GM23248 (cell line): Measurements from ENCODE around the gene BPGM. TPM values are rescaled to one million over a fixed set of nuclear protein-coding genes. Genes with fewer than 3 reads are reported as not detected.
A peak's percentile ranks its signal among the peaks of the same experiment; 100 is the strongest.

ENCODE experiments used
- DNase-seq: peaks from one replicate; pipeline ENCODE4 v3.0.0-alpha.2; 2015
- H2AFZ ChIP-seq: fragments of 200-600 bp; sonication (generic); 2 replicates; pipeline ENCODE4 v1.6.1; 2016; ENCODE audit warnings: antibody characterized with exemption
- H3F3A ChIP-seq: fragments of 200-600 bp; sonication (generic); 2 replicates; pipeline ENCODE4 v1.6.1; 2016; ENCODE audit warnings: mild to moderate bottlenecking, antibody characterized with exemption, mixed run types; ENCODE audit not compliant: insufficient read depth
- H3K27ac ChIP-seq: fragments of 200-600 bp; sonication (generic); 2 replicates; pipeline ENCODE4 v1.5.1; 2016; ENCODE audit warnings: mild to moderate bottlenecking
- H3K27me3 ChIP-seq: fragments of 200-600 bp; sonication (generic); replicated peaks from 2 replicates; pipeline ENCODE4 v1.6.1; 2016; ENCODE audit warnings: mild to moderate bottlenecking; ENCODE audit not compliant: insufficient read depth
- H3K36me3 ChIP-seq: fragments of 200-600 bp; sonication (generic); 2 replicates; pipeline ENCODE4 v1.6.1; 2016; ENCODE audit warnings: low read depth, mild to moderate bottlenecking
- H3K4me1 ChIP-seq: fragments of 200-600 bp; sonication (generic); 2 replicates; pipeline ENCODE4 v1.6.1; 2016; ENCODE audit warnings: mild to moderate bottlenecking; ENCODE audit not compliant: insufficient read depth
- H3K4me2 ChIP-seq: fragments of 200-600 bp; sonication (generic); one replicate; pipeline ENCODE4 v1.6.1; 2016; ENCODE audit warnings: mild to moderate bottlenecking; ENCODE audit not compliant: unreplicated experiment
- H3K4me3 ChIP-seq: fragments of 200-600 bp; sonication (generic); 2 replicates; pipeline ENCODE4 v1.5.1; 2016; ENCODE audit warnings: mild to moderate bottlenecking
- H3K79me2 ChIP-seq: fragments of 200-600 bp; sonication (generic); 2 replicates; pipeline ENCODE4 v1.6.1; 2016; ENCODE audit warnings: mild to moderate bottlenecking; ENCODE audit not compliant: insufficient read depth
- H3K9ac ChIP-seq: fragments of 200-600 bp; sonication (generic); 2 replicates; pipeline ENCODE4 v1.6.1; 2016; ENCODE audit warnings: mild to moderate bottlenecking
- H3K9me2 ChIP-seq: fragments of 200-600 bp; sonication (generic); 2 replicates; pipeline ENCODE4 v1.6.1; 2016; ENCODE audit warnings: mixed run types, mild to moderate bottlenecking, moderate library complexity; ENCODE audit not compliant: insufficient read depth
- H3K9me3 ChIP-seq: fragments of 200-600 bp; sonication (generic); one replicate; pipeline ENCODE4 v1.6.1; 2017; ENCODE audit warnings: low read depth
- H4K20me1 ChIP-seq: fragments of 200-600 bp; sonication (generic); 2 replicates; pipeline ENCODE4 v1.6.0; 2016; ENCODE audit not compliant: insufficient read depth
- EZH2 ChIP-seq: fragments of 200-600 bp; sonication (generic); IDR thresholded peaks from 2 replicates; pipeline ENCODE4 v1.6.1; 2018; ENCODE audit warnings: antibody characterized with exemption, mild to moderate bottlenecking; ENCODE audit not compliant: insufficient read depth, poor library complexity, severe bottlenecking
- EZH2phosphoT487 ChIP-seq: fragments of 200-600 bp; sonication (generic); IDR thresholded peaks from 2 replicates; pipeline ENCODE4 v1.6.1; 2018; ENCODE audit warnings: antibody characterized with exemption, moderate library complexity, mild to moderate bottlenecking, low read depth; ENCODE audit not compliant: insufficient read depth
- WGBS, 2 experiments: methylation state at CpG; one replicate each; pipeline ENCODE4 v1.1.6; 2015 to 2017; ENCODE audit warnings: low lambda C conversion rate in 2 of 2, low coverage in 1 of 2; ENCODE audit errors: missing lambda C conversion rate in 2 of 2; 5-methylcytosine and 5-hydroxymethylcytosine counted together
- in situ Hi-C: fragments of 300-500 bp; cut with MboI; formaldehyde crosslinking; loops from 2 replicates; pipeline ENCODE4 v1.15.0; 2020
- polyA plus RNA-seq: library from polyadenylated mRNA; unstranded; fragments of >200 nt; fragmentation: Nextera tagmentation; extraction: Ambion mirVana; gene quantifications from 2 replicates; pipeline ENCODE4 v1.2.1, GENCODE V29; 2016
- total RNA-seq: library from RNA; depleted of rRNA; stranded (reverse); fragments of >200 nt; shearing (Covaris generic); gene quantifications from 2 replicates; pipeline ENCODE4 v1.2.3, GENCODE V29; 2014

BPGM gene
- total and polyA plus RNA-seq, 2 experiments from 2014 or later = 37.4 to 41.3 TPM

GRCh38 chr7:134605978-134606923, 40.4 kb upstream of the BPGM start:
- Histone ChIP-seq H3K27me3 (no peaks in the 10 kb centered on the region), H3K79me2 (no peaks in the 10 kb centered on the region), H3K4me3 (peak overlapping the region; percentile 49), H3F3A (peaks cover 7% of the 10 kb centered on the region; the same call in 1 of the 2 replicates), H3K4me1 (0 out of 2 replicates have a peak, but pooled peaks cover 6% of the 10 kb centered on the region), H3K9me2 (no peaks in the 10 kb centered on the region), H3K36me3 (no peaks in the 10 kb centered on the region), H3K27ac (no peak overlapping the region), H4K20me1 (no peaks in the 10 kb centered on the region), H3K4me2 (peak overlapping the region; percentile 71), H3K9me3 (no peaks in the 10 kb centered on the region), H3K9ac (no peak overlapping the region), H2AFZ (peak overlapping the region; percentile 44)
- no peak for TF ChIP-seq EZH2
- in situ Hi-C loops = loop anchor here (10.0 kb wide), 1 partner anchor 81 kb away; the partner anchor contains the start of gene AKR1B10
- 21 to 24% methylated on average over 14 of the region's 14 CpGs for WGBS, 2 experiments
- DNase-seq = peak; percentile 74

- Histone ChIP-seq H3K4me1 (peaks cover 20% of the 10 kb centered on the region), H3K27ac (no peak overlapping the region), H3F3A (peaks cover 18% of the 10 kb centered on the region), H3K9me2 (no peaks in the 10 kb centered on the region), H3K9ac (no peak overlapping the region), H3K79me2 (no peaks in the 10 kb centered on the region), H4K20me1 (no peaks in the 10 kb centered on the region), H2AFZ (no peak overlapping the region), H3K36me3 (no peaks in the 10 kb centered on the region), H3K27me3 (no peaks in the 10 kb centered on the region), H3K4me2 (no peak overlapping the region), H3K9me3 (no peaks in the 10 kb centered on the region), H3K4me3 (no peak overlapping the region)
- TF ChIP-seq EZH2phosphoT487 (no peak), EZH2 (no peak)
- in situ Hi-C loops = no loop called here
- 94 to 95% methylated on average over 6 of the region's 6 CpGs for WGBS, 2 experiments
- DNase-seq = no peak
These were observed 35.0 kb upstream of the BPGM start for GRCh38 chr7:134611611-134612151.

- H3K9me2 ChIP-seq = no peaks in the 10 kb centered on the region
- H3K27me3 ChIP-seq = no peaks in the 10 kb centered on the region
- TF ChIP-seq EZH2phosphoT487 (no peak), EZH2 (no peak)
- in situ Hi-C loops = no loop called here
- no peak overlapping the region for H3K4me3 ChIP-seq
- H3K9ac ChIP-seq = no peak overlapping the region
- no peak overlapping the region for H2AFZ ChIP-seq
- H3K9me3 ChIP-seq = no peaks in the 10 kb centered on the region
- DNase-seq = no peak
- no peaks in the 10 kb centered on the region for H4K20me1 ChIP-seq
- no peaks in the 10 kb centered on the region for H3K36me3 ChIP-seq
- 93 to 98% methylated on average over 2 of the region's 2 CpGs for WGBS, 2 experiments
- peaks cover 18% of the 10 kb centered on the region for H3F3A ChIP-seq
- no peak overlapping the region for H3K4me2 ChIP-seq
- peaks cover 20% of the 10 kb centered on the region for H3K4me1 ChIP-seq
- H3K27ac ChIP-seq = no peak overlapping the region
- H3K79me2 ChIP-seq = no peaks in the 10 kb centered on the region
These were observed 34.5 kb upstream of the BPGM start for GRCh38 chr7:134612197-134612596.

GRCh38 chr7:134613623-134614347, 32.9 kb upstream of the BPGM start:
- in situ Hi-C loops = no loop called here
- Histone ChIP-seq H3K27me3 (no peaks in the 10 kb centered on the region), H3K36me3 (no peaks in the 10 kb centered on the region), H3K4me1 (peaks cover 29% of the 10 kb centered on the region), H2AFZ (peak overlapping the region; percentile 20; the same call in 1 of the 2 replicates), H3K27ac (peak overlapping the region; percentile 97), H3K79me2 (no peaks in the 10 kb centered on the region), H3K9me3 (no peaks in the 10 kb centered on the region), H3K4me3 (peak overlapping the region; percentile 32), H3K9me2 (no peaks in the 10 kb centered on the region), H3F3A (peaks cover 33% of the 10 kb centered on the region), H3K9ac (peak overlapping the region; percentile 71), H4K20me1 (no peaks in the 10 kb centered on the region), H3K4me2 (peak overlapping the region; percentile 54)
- 0 to 2% methylated on average over 3 of the region's 3 CpGs for WGBS, 2 experiments
- TF ChIP-seq EZH2 (no peak), EZH2phosphoT487 (no peak)
- DNase-seq = peak; percentile 97
